HK-2 (cell line): ENCODE data around the gene NME7.
A peak's percentile ranks its signal among the peaks of the same experiment; 100 is the strongest.
"Not testable (repeated sequence)": the region's sequence is repeated elsewhere in the genome, so short reads cannot be mapped to it uniquely, and the experiment has no call there.

Experiments
- DNase-seq: peaks from one replicate; pipeline ENCODE4 v3.0.0-alpha.2; 2018; ENCODE audit not compliant: unreplicated experiment

NME7 gene

DNA sequence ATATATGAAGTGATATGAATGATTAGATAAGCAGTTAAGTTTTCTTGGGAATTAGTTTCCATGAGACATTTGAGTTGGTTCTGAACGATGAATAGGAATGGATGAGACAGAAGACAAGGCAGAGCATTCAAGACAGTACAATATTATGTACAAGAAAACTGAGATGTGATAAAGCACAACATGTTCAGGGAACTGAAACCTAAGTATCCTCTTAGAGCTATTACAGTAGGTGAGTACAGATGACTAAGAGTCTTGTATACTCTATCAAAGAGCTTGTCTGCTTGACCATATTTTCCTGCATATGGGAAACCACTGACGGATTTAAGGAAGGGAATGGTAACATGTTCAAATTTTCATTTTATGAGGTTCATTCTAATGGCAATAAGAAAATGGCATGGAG, 61.6 kb downstream of the NME7 start:
- no peak for DNase-seq

DNA sequence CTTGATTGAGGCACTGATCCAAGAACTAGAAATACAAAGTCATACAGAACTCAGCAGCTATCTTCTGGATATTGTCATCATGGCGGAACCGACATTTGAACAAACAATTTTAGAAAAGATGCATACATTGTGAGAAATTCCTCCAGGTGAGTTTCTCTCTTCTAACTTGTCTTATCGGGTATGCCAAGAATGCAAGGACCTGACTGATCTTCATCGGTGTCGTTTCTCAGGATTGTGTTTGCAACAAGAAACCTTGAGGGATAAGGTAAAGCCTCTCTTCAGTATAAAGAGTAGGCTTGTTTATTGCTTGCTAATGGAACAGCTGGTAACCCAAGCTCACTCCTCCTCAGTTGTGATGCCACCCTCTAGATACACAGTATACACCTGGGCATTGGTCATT, 62.2 kb downstream of the NME7 start:
- no peak for DNase-seq

DNA sequence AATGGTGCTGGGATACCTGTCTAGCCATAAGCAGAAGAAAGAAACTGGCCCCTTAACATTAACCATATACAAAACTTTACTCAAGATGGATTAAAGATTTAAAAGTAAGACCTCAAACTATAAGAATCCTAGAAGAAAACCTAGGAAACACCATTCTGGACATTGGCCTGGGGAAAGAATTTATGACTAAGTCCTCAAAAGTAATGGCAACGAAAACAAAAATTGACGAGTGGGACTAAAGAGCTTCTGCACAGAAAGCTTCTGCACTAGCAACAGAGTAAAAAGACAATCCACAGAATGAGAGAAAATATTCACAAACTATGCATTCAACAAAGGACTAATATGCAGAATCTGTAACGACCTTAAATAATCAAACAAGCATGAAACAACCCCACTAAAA, 66.7 kb downstream of the NME7 start:
- DNase-seq = no peak

DNA sequence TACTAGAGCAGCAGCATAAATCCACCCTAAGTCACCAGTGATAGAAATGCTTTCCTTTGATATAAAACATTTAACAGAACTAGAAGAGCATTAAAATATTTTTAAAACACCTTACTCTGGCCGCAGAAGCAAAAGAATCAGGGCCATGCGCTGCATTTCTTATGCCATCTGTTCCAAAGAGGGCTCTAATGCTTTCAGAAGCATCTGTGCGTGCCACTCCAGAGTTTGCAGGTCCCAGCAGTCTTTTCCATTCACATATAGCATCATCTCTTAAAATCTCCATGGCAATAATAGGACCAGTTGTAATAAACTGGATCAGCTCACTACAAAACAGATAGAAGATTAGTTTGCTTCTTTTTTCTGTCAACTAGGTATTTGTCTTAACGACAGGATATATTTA, 69.2 kb downstream of the NME7 start:
- no peak for DNase-seq

DNA sequence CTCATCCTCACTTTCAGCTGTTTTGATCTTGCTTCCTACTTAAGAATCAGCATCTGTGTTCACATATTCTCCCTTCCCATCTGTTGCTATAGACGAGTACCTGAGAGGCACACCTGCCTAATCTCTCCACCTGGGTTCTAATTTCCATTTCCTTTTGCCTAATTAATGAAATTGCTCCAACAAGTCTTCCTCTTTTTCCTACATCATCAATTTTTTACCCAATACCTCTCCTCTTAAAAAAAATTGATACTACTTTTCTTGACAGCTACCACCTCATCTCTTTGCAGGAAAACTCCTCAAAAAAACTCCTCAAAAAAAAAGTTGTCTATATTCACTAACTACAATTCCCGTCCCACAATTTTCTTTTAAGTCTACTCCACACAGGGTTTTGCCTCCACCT, 71.8 kb downstream of the NME7 start:
- DNase-seq = no peak

DNA sequence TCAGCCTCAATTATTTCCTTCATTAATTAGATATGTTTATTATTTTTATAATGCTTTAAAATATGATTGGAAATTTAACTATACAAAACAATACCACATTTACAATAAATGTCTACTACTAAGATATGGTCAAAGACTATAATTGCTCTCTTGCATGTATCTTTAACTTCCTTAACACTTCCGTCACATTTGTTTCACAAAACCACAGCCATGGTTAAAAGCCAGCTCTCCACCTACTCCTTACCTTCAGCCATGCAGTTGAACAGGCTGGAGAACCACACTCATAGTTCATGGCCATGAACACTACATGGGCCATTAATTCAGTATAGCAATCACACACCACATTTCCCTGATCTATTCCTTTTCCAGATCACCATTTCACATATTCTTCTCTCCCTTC, 72.2 kb downstream of the NME7 start:
- no peak for DNase-seq

DNA sequence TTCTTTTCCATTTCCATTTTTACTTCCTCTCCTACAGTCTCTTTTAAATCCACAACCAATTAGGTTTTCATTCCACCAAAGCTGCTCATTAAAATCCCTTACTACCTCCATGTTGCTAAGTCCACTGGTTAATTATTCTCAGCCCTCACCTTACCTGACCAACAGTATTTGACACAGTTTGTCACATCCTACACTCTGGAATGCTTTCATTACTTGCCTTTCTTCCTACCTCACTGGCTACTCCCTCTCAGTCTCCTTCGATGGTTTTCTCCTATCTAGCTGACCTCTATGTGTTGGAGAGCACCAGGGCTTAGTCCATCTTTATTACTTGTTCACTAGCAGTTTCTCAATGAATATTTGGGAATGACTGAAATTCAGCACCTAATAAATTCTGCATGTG, 78.6 kb downstream of the NME7 start:
- no peak for DNase-seq

DNA sequence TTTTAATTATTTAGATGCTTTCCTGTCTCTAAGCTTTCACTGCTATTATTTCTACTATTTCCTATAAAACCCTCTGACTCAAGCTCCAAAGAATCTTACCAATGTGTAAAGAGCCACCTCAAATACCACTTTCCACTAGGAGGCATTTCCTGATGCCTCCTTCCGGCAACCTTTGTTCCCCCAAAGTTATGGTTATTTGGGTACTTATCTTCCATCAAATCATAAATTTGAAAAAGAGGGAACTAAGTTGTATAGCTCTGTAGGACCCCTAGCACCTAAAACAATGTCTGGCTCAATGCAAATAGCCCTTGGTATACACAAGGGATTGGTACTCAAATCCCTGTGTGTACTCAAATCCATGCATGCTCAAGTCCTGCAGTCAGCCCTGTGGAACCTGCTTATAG, 79.6 kb downstream of the NME7 start:
- DNase-seq = peak; percentile 11

DNA sequence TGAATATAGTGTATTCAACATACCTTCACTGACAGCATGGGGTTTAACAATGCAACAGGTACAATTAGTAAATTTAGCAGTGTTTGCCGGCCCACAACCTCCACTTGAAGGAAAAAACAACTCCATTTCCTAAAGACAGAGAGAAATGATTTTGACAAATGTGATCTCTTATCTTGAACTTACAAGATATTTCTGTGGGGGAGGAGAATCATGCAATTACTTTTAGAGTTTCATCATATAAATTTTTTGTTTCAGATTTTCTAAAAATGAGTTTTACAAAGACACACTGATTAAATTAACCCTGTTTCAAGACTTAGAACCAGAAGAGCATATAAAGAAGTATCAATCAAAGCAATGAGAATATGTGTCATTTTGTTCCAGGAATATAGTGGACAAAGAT, 80.3 kb downstream of the NME7 start:
- DNase-seq = no peak

DNA sequence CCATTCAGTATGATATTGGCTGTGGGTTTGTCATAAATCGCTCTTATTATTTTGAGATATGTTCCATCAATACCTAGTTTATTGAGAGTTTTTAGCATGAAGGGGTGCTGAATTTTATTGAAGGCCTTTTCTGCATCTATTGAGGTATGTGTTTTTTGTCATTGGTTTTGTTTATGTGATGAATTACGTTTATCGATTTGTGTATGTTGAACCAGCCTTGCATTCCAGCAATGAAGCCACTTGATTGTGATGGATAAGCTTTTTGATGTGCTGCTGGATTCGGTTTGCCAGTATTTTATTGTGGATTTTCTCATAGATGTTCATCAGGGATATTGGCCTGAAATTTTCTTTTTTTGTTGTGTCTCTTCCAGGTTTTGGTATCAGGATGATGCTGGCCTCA, 86.0 kb downstream of the NME7 start:
- not testable (repeated sequence) for DNase-seq

DNA sequence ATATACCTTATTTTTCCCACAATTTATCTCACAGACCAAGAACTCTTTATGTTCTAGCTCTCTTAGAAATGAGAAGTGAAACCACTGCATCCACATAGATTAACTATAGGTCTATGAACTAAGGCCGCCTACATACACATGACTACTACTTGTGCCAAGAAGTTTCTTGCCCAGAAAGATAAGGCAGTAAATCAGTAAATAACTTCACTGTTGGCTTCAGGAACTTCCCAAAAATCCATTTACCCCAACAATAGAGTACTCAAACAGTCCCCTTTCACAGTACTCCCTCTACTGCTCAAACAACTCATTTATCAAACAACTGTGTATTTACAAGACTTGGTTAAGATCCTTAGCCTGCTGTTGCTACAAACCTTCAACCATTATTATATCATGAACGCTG, 96.5 kb downstream of the NME7 start:
- DNase-seq = no peak

DNA sequence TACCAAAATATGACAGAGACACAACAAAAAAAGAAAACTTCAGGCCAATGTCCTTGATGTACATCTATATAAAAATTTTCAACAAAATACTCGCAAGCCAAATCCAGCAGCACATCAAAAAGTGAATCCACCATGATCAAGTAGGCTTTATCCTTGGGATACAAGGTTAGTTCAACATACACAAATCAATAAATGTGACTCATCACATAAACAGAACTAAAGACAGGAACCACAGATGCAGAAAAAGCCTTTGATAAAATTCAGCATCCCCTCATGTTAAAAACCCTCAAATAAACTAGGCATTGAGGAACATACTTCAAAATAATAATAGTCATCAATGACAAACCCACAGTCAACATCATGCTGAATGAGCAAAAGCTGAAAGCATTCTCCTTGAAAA, 101.5 kb downstream of the NME7 start:
- no peak for DNase-seq

DNA sequence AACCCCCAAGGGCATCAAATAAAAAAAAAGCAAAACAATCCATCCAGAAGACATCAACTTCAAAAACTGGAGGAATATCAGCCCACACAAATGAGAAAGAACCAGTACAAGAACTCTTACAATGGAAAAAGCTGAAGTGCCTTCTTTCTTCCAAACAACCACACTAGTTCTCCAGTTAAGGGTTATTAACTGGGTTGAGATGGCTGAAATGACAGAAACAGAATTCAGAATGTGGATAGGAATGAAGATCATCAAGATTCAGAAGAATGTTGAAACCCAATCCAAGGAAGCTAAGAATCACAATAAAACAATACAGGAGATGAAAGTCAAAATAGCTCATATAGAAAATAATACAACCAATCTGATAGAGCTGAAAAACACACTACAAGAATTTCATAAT, 104.5 kb downstream of the NME7 start:
- no peak for DNase-seq

DNA sequence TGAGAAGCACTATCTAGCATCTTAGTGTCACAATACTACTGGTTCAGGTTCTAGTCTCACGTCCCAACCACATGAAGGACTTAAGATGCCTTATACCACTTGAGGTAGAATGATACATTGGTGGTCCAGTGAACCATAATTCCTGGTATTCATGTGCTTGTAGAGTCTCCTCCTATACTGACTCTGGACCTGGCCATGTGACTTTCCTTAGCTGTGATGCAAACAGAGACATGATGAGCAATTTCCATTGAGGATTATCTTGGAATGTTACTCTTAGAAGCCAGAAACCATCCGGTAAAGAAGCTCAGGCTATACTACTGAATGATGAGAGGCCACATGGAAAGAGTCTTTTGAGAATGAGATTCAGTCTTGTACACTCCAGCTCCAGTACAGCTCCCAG, 105.7 kb downstream of the NME7 start:
- no peak for DNase-seq

DNA sequence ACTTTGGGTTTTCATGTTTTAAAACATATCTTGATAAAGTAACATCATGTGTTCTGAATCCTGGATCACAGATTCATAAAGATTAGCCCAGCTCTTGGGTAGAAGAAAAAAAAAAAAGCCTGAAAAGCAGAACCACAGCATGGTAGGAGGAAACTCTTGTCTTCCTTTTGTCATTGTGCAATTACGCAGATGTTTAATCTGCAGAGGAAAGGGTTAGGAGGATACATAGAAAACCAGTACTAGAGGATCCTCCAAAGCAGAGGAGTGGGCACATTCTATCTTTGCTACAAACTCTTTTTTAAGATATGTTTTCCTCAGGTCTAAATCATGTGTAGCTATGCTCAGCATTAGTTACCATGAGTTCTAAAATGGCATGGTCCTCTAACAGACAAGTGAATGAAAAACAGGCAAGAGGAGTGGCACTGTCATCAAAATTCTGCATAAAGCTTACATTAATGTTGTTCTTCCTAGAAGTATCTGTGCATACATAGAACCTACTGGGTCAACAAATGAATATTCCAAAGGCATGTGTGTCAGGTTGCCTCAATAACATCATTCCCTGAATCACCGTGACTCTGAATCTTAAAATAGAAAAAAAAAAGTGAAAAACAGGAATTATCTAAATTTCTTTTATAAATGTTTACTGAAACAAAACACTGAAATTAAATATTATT, 107.0 kb downstream of the NME7 start:
- no peak for DNase-seq

DNA sequence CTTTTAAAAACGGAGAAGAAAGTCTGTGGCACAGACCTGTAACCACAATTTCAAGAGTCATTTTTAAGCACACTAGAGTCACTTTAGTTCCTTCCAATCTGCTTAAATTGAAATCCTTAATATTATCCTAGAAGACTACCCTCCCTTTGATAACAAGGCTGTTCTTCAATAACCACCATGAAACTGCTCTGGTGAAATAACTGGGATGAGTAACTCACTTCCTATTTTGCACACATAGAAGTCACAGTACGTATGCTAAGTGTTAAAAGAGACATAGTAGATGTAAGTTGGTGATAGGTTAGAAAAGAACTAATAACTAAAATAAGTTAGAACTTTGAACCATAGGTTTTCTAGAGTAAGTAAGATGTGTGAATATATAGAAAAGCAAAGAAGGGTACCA, 107.8 kb downstream of the NME7 start:
- no peak for DNase-seq

DNA sequence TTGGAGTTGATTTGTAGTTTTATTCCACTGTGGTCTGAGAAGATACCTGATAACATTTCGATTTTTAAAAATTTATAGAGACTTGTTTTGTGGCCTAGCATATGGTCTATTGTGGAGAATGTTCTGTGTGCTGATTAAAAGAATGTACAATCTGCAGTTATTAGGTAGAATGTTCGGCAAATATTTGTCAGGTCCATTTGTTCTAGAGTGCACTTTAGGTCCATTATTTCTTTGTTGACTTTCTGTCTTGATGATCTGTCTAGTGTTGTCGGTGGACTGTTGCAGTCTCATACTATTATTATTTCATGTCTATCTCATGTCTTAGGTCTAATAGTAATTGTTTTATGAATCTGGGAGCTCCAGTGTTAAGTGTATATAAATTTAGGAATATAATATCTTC, 116.8 kb downstream of the NME7 start:
- no peak for DNase-seq

DNA sequence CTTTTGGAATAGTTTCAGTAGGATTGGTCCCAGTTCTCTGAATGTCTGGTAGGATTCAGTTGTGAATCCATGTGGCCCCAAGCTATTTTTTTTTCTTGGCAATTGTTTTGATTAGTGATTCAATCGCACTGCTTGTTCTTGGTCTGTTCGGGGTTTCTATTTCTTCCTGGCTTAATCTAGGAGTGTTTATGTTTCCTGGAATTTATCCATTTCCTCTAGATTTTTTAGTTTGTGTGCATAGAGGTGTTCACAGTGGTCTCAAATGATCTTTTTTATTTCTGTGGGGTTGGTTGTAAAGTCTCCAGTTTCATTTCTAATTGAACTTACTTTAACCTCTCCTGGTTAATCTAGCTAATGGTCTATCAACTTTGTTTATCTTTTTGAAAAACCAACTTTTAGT, 117.6 kb downstream of the NME7 start:
- DNase-seq = no peak

DNA sequence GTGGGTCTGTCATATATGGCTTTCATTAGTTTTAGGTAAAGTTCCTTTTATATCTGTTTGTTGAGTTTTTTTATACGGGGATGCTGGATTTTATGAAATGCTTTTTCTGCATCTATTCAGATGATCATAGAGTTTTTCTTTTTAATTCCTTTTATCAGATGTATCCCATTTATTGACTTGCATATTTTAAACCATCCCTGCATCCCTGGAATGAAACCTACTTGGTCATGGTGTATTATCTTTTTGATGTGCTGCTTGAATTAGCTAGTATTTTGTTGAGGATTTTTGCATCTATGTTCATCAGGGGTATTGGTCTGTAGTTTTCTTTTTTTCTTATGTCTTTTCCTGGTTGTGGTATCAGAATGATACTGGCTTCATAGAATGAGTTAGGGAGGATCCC, 118.0 kb downstream of the NME7 start:
- DNase-seq = no peak

DNA sequence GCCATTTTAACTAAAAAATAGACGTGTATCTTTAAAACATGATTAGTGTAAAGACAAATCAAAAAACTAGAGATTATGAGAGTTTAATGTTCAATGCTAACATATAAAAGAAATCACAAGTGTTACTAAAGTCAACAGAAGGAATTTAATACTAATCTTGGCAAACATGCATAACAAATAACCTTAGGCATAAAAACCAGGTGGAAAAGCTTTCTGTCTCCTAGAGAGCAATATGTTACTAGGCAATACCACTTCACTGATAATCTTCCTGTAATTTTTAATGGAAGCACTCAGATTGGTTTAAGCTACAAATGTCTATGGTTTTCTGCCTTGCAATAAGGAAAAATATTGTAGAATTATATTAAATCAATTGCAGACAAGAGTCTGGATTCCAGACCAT, 121.9 kb downstream of the NME7 start:
- no peak for DNase-seq

DNA sequence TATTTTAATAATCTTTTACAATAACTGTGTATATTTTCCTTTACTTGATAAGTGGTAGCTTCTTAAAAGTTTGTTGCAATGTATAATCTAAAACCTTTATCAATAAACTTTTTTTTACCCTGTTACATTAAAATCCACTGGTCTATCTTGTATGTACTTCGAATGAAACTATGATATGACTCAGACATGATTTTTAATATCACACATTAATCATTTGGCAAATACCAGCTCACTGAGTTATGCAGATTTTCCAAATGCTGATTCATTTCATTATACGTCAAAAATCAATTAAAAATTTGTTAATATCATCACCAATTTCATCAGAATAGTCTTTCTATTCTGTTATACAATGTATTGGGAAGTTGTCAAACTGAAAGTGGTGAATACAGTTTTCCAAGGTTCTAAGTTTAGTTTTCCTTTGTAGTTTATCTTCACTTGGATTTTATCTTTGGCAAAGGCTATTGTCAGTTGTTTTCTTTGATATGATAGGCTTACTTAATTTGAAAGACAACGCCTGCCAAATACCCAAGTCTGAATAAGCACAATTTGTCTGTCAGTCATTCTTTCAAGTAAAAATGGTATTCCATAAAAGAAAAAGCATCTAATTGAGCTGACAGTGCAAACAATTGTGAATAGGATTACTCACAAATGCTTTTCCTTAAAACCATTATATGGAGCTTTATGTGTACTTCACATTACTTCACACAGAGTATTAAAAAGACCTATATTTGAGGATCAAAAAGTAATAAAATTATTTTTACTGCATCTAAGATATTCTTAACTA, 127.0 kb downstream of the NME7 start:
- no peak for DNase-seq

DNA sequence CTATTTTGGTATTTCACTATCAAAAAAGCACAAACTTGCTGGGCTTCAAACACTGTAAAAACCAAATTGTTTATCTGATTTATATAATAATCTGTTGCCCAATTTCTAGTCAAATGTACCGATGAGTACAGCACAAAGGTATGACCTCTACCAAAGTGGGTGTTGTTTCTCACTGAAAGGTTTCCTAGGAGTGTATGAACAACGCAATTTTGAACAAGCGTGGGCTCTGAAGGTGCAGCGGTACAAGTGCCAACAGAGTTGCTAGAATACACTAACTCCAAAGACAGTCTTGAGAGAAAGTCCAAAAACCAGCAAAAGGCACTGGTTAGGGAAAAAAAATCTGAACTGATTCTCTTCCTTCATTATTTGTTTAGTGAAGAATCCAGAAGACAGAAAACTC, 130.7 kb downstream of the NME7 start:
- DNase-seq = no peak

DNA sequence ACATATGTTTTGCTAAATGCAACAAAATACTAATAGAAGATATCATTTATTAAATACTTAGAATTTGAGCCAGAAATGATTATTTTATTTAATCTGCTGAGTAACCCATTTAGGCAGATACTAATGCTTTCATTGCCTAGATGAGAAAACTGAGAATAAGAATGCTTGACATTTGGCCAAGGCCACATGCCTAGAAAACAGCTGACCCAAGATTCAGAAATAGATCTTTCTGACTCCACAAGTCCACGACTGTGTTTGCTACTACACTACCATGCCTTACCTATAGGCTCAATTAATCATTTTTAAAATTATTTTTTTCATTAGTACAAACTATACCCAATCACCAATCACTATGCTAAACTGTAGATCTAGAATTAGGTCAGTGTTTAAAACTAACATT, 131.5 kb downstream of the NME7 start:
- DNase-seq = no peak

DNA sequence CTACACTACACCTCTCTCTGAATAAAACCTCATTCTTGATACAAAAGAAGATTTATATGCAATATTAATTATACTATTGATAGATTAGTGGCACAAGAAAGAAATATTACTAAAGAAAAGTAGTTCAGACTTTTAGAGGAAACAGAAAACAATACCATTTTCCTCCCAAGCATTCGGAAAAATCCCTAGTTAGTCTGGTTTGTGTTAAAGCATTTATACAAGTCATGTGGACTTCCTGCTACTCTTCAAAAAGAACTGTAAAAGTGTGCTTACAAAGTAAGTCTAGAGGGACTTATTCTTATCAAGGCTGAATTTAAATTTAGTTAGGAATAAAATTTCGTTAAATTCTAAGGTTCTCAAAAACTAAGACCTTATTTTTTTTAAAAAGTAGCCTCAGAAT, 132.0 kb downstream of the NME7 start:
- DNase-seq = no peak
